Transverse colon (tissue), 4 donors: ENCODE results near the gene MAGI1. TPM values are rescaled to one million over a fixed set of nuclear protein-coding genes. Genes with fewer than 3 reads are reported as not detected.
A peak's percentile ranks its signal among the peaks of the same experiment; 100 is the strongest.

Source experiments
- DNase-seq: peaks from one replicate; pipeline ENCODE4 v3.0.0-alpha.2; 2019
- H3K27ac ChIP-seq, 4 donors: fragments of 200-600 bp; sonication (generic); 2 replicates each; pipeline ENCODE4 v1.5.1; 2016 to 2018; ENCODE audit warnings: inconsistent platforms in 4 of 4
- H3K27me3 ChIP-seq: fragments of 200-600 bp; sonication (generic); 2 replicates; pipeline ENCODE4 v1.5.1; 2017; ENCODE audit warnings: inconsistent platforms
- H3K36me3 ChIP-seq, 4 donors: fragments of 200-600 bp; sonication (generic); 2 replicates each; pipeline ENCODE4 v1.5.1; 2017 to 2019; ENCODE audit warnings: inconsistent platforms in 4 of 4
- H3K4me1 ChIP-seq, 4 donors: fragments of 200-600 bp; sonication (generic); 2 replicates each; pipeline ENCODE4 v1.5.1; 2017 to 2020; ENCODE audit warnings: inconsistent platforms in 4 of 4
- H3K4me3 ChIP-seq, 4 donors: fragments of 200-600 bp; sonication (generic); 1 replicate in 1 of 4; 2 replicates in 3 of 4; pipeline versions ENCODE4 v1.5.1 to v1.6.1; 2017 to 2019; ENCODE audit warnings: inconsistent platforms in 4 of 4
- H3K9me3 ChIP-seq, 2 donors: fragments of 200-600 bp; sonication (generic); 2 replicates each; pipeline ENCODE4 v1.5.1; 2017 to 2019; ENCODE audit warnings: inconsistent platforms in 2 of 2
- EP300 ChIP-seq: sonication (generic); formaldehyde crosslinking; IDR thresholded peaks from one replicate; pipeline ENCODE4 v1.6.1; 2017; ENCODE audit warnings: antibody characterized with exemption, low read depth
- POLR2A ChIP-seq: fragments of 450-650 bp; IDR thresholded peaks from one replicate; pipeline ENCODE4 v1.6.1; 2016; ENCODE audit warnings: antibody characterized with exemption, mild to moderate bottlenecking, moderate library complexity
- POLR2AphosphoS5 ChIP-seq, 3 donors: sonication (generic); formaldehyde crosslinking; IDR thresholded peaks; one replicate each; pipeline ENCODE4 v1.6.1; 2016; ENCODE audit warnings: antibody characterized with exemption in 3 of 3
- WGBS, 2 donors: methylation state at CpG; one replicate each; pipeline ENCODE4 v1.1.5; 2018; ENCODE audit warnings: low coverage in 1 of 2; 5-methylcytosine and 5-hydroxymethylcytosine counted together
- in situ Hi-C, 4 donors: fragments of 200-750 bp; cut with MboI; loops; one replicate each; pipeline versions ENCODE4 v1.15.0 to v1.15.1; 2017; ENCODE audit warnings: low sequenced_read_pairs in 3 of 4, low pct_ligation_motif_present in 1 of 4, low pct_unique_long_range_greater_than_20kb in 1 of 4
- intact Hi-C: fragments of 100-400 bp; cut with DNase I; formaldehyde crosslinking; loops from one replicate; pipeline ENCODE4 v1.15.1; 2023; ENCODE audit warnings: low total_unique reads
- total RNA-seq, 4 donors: library from RNA; depleted of rRNA; stranded (reverse); fragments of >200 nt; gene quantifications; one replicate each; pipeline ENCODE4 v1.1.0, GENCODE V29; 2016
- TF ChIP-seq, protein P1 (sequence below), 5 experiments: fragments of 200-600 bp in 3 of 5; fragments of 450-650 bp in 2 of 5; sonication (generic) in 3 of 5; IDR thresholded peaks; 1 replicate in 2 of 5; 2 replicates in 3 of 5; pipeline ENCODE4 v1.5.1; 2016 to 2017; ENCODE audit warnings: antibody characterized with exemption in 5 of 5, inconsistent platforms in 3 of 5, mild to moderate bottlenecking in 2 of 5, moderate library complexity in 1 of 5

MAGI1 gene
- total RNA-seq, 4 donors from 2014 or later, result 50.8 to 190 (median 67.4) TPM

DNA sequence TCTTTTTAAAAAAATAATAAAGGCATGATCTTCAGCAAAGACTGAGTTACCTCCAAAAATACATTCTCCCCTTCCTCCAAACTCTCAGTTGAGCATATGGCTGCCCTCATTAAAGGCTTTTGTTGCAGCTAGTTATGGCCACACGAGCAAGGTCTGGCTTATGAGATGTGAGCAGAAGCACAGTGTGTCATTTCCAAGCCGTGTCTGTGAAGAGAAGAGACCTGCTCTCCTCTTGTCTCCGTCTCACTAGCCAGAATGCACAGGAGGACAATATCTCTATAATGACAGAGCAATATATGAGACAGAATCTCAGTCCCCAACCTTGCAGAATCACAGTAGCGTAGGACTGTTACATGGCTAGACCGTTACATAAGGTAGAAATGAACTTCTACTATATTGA lies 152.3 kb downstream of the MAGI1 start:
- Histone ChIP-seq H3K9me3 (no peaks in the 10 kb centered on the region), H3K4me3 (no peak overlapping the region), H3K36me3 (no peaks in the 10 kb centered on the region), H3K27me3 (no peaks in the 10 kb centered on the region), H3K27ac (no peak overlapping the region), H3K4me1 (peaks cover 3 to 18% (median 7%) of the 10 kb centered on the region in 4 donors)
- TF ChIP-seq EP300 (no peak), POLR2A (no peak), POLR2AphosphoS5 (IDR thresholded peaks at IDR 0.05) (no peak)
- TF ChIP-seq, protein P1, sequence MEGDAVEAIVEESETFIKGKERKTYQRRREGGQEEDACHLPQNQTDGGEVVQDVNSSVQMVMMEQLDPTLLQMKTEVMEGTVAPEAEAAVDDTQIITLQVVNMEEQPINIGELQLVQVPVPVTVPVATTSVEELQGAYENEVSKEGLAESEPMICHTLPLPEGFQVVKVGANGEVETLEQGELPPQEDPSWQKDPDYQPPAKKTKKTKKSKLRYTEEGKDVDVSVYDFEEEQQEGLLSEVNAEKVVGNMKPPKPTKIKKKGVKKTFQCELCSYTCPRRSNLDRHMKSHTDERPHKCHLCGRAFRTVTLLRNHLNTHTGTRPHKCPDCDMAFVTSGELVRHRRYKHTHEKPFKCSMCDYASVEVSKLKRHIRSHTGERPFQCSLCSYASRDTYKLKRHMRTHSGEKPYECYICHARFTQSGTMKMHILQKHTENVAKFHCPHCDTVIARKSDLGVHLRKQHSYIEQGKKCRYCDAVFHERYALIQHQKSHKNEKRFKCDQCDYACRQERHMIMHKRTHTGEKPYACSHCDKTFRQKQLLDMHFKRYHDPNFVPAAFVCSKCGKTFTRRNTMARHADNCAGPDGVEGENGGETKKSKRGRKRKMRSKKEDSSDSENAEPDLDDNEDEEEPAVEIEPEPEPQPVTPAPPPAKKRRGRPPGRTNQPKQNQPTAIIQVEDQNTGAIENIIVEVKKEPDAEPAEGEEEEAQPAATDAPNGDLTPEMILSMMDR (IDR thresholded peaks at IDR 0.05), result no peak
- intact Hi-C loops (no loop called here), in situ Hi-C loops (no loop called here)
- 74 to 76% methylated on average over 4 to 5 of the region's 5 CpGs for WGBS, 2 donors
- DNase-seq, result no peak

DNA sequence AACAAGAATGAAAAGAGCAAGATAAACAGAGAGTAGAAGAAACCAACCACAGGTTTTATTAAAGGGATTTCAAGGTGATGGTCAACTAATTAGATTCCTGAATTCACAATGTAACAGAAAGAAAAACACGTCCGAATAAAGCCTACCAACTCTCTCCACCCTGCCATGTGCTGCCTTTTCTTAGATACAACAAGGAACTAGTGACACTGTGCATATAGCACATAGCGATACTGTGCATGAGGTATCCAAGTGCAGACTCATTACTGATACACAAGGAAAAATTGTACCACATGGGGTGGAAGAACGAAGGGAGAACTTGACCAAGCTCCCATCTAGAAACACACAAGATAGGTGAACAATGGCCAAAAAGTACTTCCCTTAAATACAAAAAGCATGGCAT lies 154.6 kb downstream of the MAGI1 start:
- Histone ChIP-seq H3K27ac (peak overlapping the region; percentile 13 to 62 (median 54)), H3K36me3 (no peaks in the 10 kb centered on the region), H3K4me3 (peak overlapping the region in 2 of 4 donors; percentile 6 to 34), H3K27me3 (no peaks in the 10 kb centered on the region), H3K4me1 (peaks cover 3 to 18% (median 7%) of the 10 kb centered on the region in 4 donors), H3K9me3 (no peaks in the 10 kb centered on the region)
- DNase-seq, result no peak
- 30 to 33% methylated on average over 3 to 4 of the region's 4 CpGs for WGBS, 2 donors
- in situ Hi-C loops (no loop called here), intact Hi-C loops (no loop called here)
- TF ChIP-seq, protein P1 (IDR thresholded peaks at IDR 0.05), result no peak
- TF ChIP-seq POLR2A, result no peak

DNA sequence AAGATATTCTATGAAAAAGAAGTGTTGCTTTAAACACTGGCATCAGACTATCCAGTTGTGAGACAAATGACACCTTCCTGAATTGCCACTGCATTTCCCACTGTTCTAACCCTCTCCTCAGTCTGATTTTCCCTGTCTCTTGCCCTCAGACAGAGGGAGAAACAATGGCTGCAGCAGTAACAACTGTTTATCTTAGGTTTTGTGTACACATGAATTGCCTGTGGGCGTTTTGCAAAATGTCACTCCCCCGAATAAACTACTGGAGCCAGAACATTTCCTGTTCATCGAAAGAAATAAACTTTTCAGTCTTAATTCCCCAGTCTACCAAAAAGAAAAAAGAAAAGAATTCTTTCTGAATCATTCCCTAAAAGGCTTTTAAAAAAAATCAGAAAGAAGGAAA lies 155.1 kb downstream of the MAGI1 start:
- in situ Hi-C loops (no loop called here), intact Hi-C loops (no loop called here)
- Histone ChIP-seq H3K9me3 (no peaks in the 10 kb centered on the region), H3K4me1 (peaks cover 3 to 18% (median 7%) of the 10 kb centered on the region in 4 donors), H3K36me3 (no peaks in the 10 kb centered on the region), H3K27ac (peak overlapping the region; percentile 13 to 62 (median 54)), H3K27me3 (no peaks in the 10 kb centered on the region), H3K4me3 (peak overlapping the region in 2 of 4 donors; percentile 6 to 34)
- WGBS, 2 donors, result 19 to 25% methylated on average over 3 of the region's 3 CpGs
- no peak for TF ChIP-seq EP300
- TF ChIP-seq POLR2AphosphoS5 (IDR thresholded peaks at IDR 0.05), result no peak
- TF ChIP-seq, protein P1 (IDR thresholded peaks at IDR 0.05), result no peak
- no peak for TF ChIP-seq POLR2A
- DNase-seq, result no peak

DNA sequence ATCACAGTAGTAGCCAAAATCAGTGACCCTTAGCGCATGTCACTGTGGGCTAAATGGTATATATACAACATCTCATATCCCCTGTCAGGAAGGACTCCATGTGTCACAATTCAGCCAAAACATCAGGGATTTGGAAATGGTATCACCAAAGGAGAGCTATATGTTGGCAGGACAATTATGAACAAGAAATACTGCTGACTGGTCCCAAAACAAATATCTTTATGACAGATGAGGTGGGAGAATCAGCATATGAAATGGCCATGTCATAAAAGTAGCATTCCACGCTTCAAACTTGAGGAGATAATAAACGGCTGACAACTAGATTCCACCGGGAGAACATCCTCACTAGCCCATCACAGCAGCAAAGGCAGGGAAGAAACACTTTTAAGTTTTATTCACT lies 158.4 kb downstream of the MAGI1 start:
- WGBS, 2 donors, result 69 to 80% methylated on average over 2 to 4 of the region's 4 CpGs
- Histone ChIP-seq H3K36me3 (no peaks in the 10 kb centered on the region), H3K4me1 (peaks cover 3 to 18% (median 7%) of the 10 kb centered on the region in 4 donors), H3K27me3 (no peaks in the 10 kb centered on the region), H3K27ac (no peak overlapping the region), H3K9me3 (no peaks in the 10 kb centered on the region), H3K4me3 (no peak overlapping the region)
- TF ChIP-seq POLR2AphosphoS5 (IDR thresholded peaks at IDR 0.05) (no peak), POLR2A (no peak), EP300 (no peak)
- TF ChIP-seq, protein P1 (IDR thresholded peaks at IDR 0.05), result no peak
- in situ Hi-C loops, result no loop called here
- intact Hi-C loops, result no loop called here
- no peak for DNase-seq
